Tongue (tissue), 3 donors: ENCODE measurements around the gene SPRR2B. TPM values are rescaled to one million over a fixed set of nuclear protein-coding genes. Genes with fewer than 3 reads are reported as not detected.
"Not testable (repeated sequence)": the region's sequence is repeated elsewhere in the genome, so short reads cannot be mapped to it uniquely, and the experiment has no call there.

ENCODE experiments used
- DNase-seq: peaks from one replicate; pipeline ENCODE4 v3.0.0-alpha.2; 2015
- small RNA-seq: library from RNA; depleted of rRNA; stranded (forward); fragments of <200 nt; gene quantifications from one replicate; pipeline ENCODE3, GENCODE V24; 2014; ENCODE audit warnings: low replicate concordance
- total RNA-seq: library from RNA; depleted of rRNA; stranded (reverse); fragments of >200 nt; gene quantifications from one replicate; pipeline ENCODE4 v1.2.3, GENCODE V29; 2014

SPRR2B gene
- total RNA-seq, 1 donor from 2014 or later = not detected

DNA sequence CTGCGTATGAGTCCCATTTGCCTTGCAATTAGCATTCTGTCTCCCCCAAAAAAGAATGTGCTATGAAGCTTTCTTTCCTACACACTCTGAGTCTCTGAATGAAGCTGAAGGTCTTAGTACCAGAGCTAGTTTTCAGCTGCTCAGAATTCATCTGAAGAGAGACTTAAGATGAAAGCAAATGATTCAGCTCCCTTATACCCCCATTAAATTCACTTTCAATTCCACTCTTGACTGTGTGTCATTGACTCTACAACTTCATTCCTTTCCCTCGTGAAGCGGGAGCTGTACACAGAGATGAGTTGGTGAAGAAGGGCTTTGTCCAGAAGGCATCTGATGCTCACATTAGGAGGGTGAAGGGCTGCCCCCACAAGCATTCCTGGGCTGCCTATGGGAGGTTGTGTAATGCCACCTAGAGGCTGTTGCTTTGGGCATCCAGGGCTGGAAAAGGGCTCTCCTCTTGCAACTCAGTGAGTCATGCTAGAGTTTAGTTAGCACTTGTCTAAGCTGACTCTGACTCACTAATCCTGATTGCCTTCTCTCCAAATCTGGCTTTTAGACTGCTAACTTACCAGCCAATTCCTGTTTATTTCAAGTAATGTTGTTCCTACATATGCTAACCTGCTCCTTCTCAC is 38.6 kb downstream of the SPRR2B start:
- peak; percentile 14 for DNase-seq

DNA sequence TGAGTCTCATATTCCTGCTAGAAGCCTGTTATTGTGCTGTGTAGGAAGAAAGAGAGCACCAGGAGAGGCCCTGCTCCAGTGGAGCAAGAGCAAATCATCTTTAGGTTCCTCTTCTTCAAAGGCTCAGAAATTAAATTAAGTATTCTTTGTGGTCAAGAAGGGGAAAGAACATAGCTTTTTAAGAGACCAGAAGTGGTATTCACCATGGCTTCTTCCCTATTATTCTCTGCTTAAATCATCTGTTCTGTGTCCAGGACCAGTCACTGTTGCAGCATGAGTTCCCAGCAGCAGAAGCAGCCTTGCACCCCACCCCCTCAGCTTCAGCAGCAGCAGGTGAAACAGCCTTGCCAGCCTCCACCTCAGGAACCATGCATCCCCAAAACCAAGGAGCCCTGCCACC is 39.3 kb downstream of the SPRR2B start:
- DNase-seq = no peak

GRCh38 chr1:153030895-153031294 is 40.5 kb downstream of the SPRR2B start, which contains the start of gene SPRR1B:
Gene SPRR1B, plus strand, starts transcription at chr1:153031203. Its CDS starts 1,143 bp downstream, at chr1:153032346.
- peak; percentile 1 for DNase-seq

DNA sequence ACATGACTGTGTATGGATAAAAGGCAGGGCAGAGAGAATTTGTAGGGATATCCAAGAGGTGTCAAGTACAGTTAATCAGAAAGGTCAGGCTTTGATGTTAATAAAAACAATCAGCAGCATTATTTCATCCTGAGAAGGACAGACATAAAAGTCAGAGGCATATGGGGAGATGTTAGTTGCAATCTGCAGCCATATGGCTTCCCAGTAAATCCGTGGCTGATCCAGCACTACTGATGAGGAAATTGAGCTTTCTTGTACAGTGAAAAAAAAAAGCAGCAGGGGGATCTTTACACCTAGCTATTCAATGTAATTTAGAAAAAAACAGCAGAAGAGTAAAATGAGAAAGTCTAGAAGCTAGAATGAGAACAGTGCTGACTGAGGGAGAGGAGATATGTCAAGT is 42.6 kb downstream of the SPRR2B start:
- DNase-seq = no peak

DNA sequence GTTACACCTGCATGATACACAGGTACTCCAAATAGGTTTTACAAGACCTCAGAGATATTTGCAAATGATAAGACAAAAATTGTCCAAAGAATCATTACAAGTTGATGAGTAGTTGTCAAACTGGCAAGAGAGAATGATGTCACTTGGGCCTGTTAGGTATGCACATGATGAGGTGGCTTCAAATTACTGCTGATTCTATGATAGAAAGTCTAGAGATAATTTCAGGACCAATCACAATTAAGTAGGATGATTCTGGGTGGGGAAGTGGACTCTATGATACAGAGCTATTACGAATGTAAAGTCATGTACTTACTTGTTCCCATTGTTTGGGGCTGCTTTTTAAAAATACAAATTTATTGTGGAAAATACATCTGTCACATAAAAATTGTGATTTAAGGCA is 45.6 kb downstream of the SPRR2B start:
- DNase-seq = no peak

- no peak for DNase-seq
Measured at GRCh38 chr1:153024413-153024812, 47.0 kb downstream of the SPRR2B start.

DNA sequence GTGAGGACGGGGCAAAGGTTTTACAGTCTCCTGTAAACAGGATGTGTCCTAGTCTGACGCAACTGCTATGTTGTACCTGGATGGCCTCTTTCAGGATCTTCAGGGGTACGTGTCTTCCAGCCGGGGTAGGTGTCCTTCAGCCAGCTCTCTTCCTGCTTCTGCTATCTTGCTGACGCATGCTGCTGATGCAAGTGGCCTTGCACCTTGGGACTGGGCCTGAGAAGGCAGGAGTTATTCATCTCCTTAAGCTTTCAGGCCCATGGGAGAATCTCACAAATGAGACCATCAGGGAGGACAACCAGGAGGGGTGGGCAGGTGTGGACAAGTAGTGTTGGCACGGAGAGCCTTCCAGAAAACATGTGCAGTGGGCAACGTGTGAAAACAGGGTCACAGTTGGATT is 48.3 kb downstream of the SPRR2B start:
- DNase-seq = no peak

GRCh38 chr1:153022340-153022739 is 49.1 kb downstream of the SPRR2B start:
- DNase-seq = not testable (repeated sequence)

DNA sequence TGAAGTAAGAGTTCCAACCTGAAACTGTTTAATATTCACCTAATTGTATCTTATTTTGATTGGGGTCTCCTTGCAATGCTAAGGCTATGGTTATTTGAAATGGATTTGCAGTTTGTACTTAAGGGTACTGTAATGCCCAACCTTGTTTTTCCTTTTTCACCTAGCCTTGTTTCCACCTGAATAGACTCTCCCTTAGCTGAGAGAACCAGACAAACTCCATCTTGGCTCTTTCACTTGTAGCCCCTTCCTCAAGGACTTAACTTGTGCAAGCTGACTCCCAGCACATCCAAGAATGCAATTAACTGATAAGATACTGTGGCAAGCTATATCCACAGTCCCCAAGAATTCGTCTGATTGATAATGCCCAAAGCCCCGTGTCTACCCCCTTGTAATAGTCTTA is 49.6 kb downstream of the SPRR2B start:
- DNase-seq = not testable (repeated sequence)

Small RNAs within 50 kb of the gene (small RNA-seq; reads per million reads assigned to genes)
- gene AL356867.1 = not detected

Other genes starting within 250 kb of the SPRR2B start
- gene LCE1A, start 244.1 kb downstream of the SPRR2B start, total RNA-seq = not detected
- gene LCE6A, start 228.8 kb downstream of the SPRR2B start, total RNA-seq = not detected
- gene LCE7A, start 211.6 kb downstream of the SPRR2B start, total RNA-seq = not detected
- not detected for gene SMCP, start 193.3 kb downstream of the SPRR2B start, total RNA-seq
- gene IVL, start 163.1 kb downstream of the SPRR2B start, total RNA-seq = 7.7 TPM
- gene SPRR5, start 124.4 kb downstream of the SPRR2B start, total RNA-seq = not detected
- not detected for gene SPRR4, start 101.0 kb downstream of the SPRR2B start, total RNA-seq
- gene SPRR1A, start 87.5 kb downstream of the SPRR2B start, total RNA-seq = not detected
- 58.0 TPM for gene SPRR3, start 69.9 kb downstream of the SPRR2B start, total RNA-seq
- 1.3 TPM for gene SPRR1B, start 40.4 kb downstream of the SPRR2B start, total RNA-seq
- not detected for gene SPRR2D, start 30.5 kb downstream of the SPRR2B start, total RNA-seq
- 3.1 TPM for gene SPRR2A, start 14.1 kb downstream of the SPRR2B start, total RNA-seq
- gene SPRR2E, start 22.9 kb upstream of the SPRR2B start, total RNA-seq = not detected
- gene SPRR2F, start 41.9 kb upstream of the SPRR2B start, total RNA-seq = not detected
- gene SPRR2G, start 79.3 kb upstream of the SPRR2B start, total RNA-seq = not detected
- gene LELP1, start 131.8 kb upstream of the SPRR2B start, total RNA-seq = not detected
- not detected for gene PRR9, start 146.0 kb upstream of the SPRR2B start, total RNA-seq
- not detected for gene LORICRIN, start 188.1 kb upstream of the SPRR2B start, total RNA-seq
- gene PGLYRP3, start 241.3 kb upstream of the SPRR2B start, total RNA-seq = 2.4 TPM